ENCODE results near the gene LEPROT.

GRCh38 chr1:65469126-65469888 lies 48.8 kb downstream of the LEPROT start:
- TF ChIP-seq POLR2AphosphoS5 (IDR thresholded peaks at IDR 0.05; ENCODE audit: low read depth) (no peak), CTCF (conservative IDR thresholded peaks at IDR 0.05; ENCODE audit: low read depth in 2 of 2) (no peak), CREB1 (CRISPR knock-in tag; IDR thresholded peaks at IDR 0.05; ENCODE audit: low read depth) (no peak), ZNF331 (CRISPR knock-in tag; IDR thresholded peaks at IDR 0.05; ENCODE audit: low read depth) (no peak), ETS1 (IDR thresholded peaks at IDR 0.05) (no peak), REST (IDR thresholded peaks at IDR 0.05; ENCODE audit: unreplicated experiment) (no peak), ZNF462 (CRISPR knock-in tag; IDR thresholded peaks at IDR 0.05) (no peak), EZH2 (IDR thresholded peaks at IDR 0.05; ENCODE audit: low read depth, unreplicated experiment) (no peak), EZH2phosphoT487 (IDR thresholded peaks at IDR 0.05; ENCODE audit: unreplicated experiment) (no peak)
